HG03432 (cell line): ENCODE measurements around the gene TTC7B.
A peak's percentile ranks its signal among the peaks of the same experiment; 100 is the strongest.
"Not testable (repeated sequence)": the region's sequence is repeated elsewhere in the genome, so short reads cannot be mapped to it uniquely, and the experiment has no call there.

Experiments
- ATAC-seq: cut with Tn5 transposase; IDR thresholded peaks from one replicate; pipeline ENCODE4 v1.9.1; 2021; ENCODE audit warnings: mild to moderate bottlenecking, moderate library complexity; ENCODE audit not compliant: unreplicated experiment

TTC7B gene, protein sequence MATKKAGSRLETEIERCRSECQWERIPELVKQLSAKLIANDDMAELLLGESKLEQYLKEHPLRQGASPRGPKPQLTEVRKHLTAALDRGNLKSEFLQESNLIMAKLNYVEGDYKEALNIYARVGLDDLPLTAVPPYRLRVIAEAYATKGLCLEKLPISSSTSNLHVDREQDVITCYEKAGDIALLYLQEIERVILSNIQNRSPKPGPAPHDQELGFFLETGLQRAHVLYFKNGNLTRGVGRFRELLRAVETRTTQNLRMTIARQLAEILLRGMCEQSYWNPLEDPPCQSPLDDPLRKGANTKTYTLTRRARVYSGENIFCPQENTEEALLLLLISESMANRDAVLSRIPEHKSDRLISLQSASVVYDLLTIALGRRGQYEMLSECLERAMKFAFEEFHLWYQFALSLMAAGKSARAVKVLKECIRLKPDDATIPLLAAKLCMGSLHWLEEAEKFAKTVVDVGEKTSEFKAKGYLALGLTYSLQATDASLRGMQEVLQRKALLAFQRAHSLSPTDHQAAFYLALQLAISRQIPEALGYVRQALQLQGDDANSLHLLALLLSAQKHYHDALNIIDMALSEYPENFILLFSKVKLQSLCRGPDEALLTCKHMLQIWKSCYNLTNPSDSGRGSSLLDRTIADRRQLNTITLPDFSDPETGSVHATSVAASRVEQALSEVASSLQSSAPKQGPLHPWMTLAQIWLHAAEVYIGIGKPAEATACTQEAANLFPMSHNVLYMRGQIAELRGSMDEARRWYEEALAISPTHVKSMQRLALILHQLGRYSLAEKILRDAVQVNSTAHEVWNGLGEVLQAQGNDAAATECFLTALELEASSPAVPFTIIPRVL

GRCh38 chr14:90815822-90816662 lies at the start of gene TTC7B:
TTC7B (minus strand) TSS chr14:90816430; CDS start chr14:90816295, 135 bp downstream.
- peak; percentile 78 for ATAC-seq

DNA sequence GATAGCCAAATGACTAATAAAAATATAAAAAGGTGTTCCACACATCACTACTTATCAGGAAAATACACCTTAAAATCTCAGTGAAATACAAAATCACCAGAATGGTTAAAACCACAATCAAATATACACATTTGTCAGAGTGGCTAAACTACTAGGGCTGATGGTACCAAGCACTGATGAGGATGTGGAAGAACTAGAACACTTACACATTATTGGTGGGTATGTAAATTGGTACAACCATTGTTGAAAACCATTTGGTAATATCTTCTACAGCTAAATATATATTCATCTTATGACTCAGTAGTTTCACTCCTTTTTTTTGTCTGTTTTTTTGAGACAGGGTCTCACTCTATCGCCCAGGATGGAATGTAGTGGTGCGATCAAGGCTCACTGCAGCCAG lies 48.5 kb upstream of the TTC7B start:
- no peak for ATAC-seq

- ATAC-seq: no peak
Observed at GRCh38 chr14:90858511-90858910, 42.3 kb upstream of the TTC7B start.

DNA sequence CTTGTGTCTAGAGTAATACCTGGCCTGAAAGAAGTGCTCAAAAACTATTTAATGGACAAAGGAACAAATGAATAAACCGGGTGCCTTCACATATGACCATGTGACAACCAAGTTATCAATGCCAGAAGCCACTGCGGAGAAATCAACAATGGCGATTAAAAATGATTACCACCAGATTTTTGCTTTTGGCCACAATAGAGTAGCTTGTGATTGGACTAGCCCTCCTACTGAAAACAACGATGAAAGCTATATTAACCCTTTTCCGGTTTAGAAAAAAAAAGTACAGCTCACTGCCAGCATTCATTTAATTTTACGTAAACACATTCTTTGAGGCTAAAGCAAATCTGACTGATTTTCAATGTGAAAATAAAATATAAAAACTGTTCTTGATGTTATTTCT lies 41.6 kb upstream of the TTC7B start:
- no peak for ATAC-seq

GRCh38 chr14:90856115-90856514 lies 39.9 kb upstream of the TTC7B start:
- ATAC-seq: not testable (repeated sequence)

DNA sequence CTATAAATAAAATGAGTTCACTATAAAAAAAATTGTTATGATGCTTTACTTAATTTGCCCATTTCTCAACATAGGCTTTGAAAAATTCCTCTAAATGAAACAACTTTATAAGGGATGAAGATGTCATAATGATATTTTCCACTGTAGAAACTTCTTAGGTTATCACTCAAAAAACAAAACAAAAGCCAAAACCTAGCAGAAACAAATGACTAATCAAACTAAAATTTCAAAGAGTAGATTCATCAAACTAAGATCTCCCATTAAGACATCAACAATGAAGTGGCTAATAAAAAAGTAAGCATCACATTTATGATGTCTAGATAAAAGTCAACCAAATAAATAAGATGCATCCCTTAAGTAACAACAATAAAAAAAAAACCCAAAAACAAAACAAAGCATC lies 36.9 kb upstream of the TTC7B start:
- no peak for ATAC-seq

GRCh38 chr14:90851327-90852036 lies 35.3 kb upstream of the TTC7B start:
- ATAC-seq: no peak

DNA sequence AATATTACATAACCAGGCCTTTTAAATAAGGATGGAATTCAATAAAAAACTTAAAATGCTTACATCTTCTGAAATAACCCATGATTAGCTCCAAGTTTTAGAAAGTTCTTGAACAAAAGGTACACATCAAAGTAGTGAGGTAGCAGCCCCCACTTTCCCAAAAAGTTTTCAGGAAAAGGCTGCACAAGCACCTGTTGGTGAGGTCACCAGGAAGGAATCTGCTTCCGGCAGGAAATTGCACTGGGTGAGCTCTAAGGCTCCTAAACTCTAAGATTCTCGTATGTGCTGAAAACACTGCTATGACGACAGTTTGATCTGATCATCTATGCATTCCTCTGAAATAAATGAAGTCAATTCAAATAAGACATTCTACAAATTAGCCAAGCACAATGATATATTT lies 34.3 kb upstream of the TTC7B start:
- no peak for ATAC-seq

DNA sequence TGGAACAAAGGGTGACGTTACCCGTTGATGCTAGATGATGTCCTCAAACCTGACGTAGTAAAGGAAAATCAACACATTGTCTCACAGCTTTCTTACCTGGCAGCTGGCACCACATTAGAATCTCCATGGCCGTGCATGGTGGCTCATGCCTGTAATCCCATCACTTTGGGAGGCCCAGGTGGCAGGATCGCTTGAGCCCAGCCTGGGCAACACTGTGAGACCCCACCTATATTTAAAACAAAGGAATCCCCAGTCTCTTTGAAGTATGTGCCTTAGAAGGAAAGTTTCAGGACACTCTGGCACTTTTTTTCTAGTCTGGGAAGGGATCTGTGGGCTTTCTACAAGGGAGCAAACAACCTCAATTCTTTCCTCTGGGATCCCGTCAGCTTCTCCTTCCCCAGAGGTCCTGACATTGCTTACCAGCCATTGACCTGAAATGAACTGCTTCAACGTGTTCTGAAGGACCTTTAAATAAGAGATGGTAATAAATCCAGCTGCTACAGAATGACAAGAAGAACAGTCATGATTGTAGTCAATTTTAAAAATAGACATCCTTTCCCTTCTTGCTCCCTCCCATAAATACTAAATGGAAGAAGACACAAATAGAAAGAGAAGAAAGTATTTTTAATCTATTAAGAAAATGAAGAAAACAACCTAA lies 33.7 kb upstream of the TTC7B start:
- no peak for ATAC-seq

DNA sequence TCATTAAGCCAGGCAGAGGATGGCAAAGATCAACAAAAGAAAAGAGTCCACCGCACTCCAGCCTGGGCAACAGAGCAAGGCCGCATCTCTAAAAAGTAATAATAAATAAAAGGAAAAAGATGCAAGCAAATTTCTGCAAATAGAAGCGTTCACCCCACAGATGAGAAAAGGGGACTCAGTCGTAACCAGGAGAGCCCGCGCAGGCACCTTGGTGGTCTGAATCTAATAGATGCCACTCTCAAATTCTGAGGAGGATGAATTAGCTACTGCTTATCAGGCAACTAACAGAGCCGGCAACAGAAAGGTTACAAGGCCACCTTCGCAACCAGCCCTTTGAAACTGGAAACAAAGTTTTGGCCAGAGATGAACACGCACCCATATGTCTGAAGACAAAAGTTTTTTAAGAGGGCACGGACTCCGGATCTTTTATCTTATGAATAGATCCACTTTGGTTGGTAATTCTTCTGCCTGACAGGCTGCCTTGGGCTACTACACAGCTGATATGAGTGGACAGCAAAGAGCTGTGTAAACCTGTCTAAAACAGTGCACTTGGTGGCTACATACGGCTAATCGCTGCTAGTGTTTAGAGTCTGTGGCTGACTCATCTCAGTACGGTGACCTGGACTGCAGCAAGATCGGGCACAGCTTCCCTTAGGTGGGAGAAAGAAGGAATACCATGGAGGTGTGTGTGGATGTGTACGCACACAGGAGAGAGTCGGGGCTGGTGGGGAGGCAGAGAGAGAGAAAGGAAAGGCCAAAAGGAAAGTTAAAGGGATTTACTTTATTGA lies 32.9 kb upstream of the TTC7B start:
- ATAC-seq: no peak

DNA sequence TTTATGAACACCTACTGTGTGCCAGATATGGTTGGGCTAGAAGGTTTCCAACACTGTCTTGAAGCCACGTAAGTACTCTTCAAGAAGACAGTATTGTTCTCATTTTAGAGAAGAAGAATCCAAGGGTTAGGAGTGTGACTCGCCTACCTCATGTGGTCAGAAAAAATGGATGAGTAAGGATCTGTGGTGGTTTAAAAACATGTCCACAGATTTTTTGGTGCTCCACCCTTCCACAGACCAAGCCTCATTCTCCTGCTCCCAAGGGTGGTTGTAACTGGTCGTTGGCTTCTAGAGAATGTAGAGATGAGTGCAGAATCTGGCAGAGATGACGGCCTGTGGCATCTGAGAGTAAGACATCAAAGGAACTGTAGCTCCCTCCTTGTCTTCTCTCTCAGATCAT lies 30.3 kb upstream of the TTC7B start:
- no peak for ATAC-seq

GRCh38 chr14:90844321-90844720 lies 28.1 kb upstream of the TTC7B start:
- ATAC-seq: no peak

DNA sequence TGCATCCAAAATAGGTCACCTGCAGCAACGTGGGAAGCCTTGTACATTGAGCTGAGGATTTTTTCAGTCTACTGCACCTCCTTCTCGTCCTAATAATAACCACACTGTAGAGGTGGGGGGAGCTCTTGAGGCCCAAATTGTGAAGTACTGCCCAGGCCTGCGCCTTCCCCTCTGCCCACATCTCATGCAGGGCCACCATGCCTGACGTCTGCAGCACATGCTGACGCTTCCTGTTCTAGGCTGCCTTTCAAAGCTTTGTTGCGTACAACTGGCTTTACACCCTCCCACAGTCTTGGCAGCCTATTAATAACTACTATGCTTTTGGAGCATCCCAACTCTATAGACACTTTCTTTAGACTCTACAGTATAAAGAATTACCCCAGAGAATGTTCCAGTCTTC lies 26.5 kb upstream of the TTC7B start:
- no peak for ATAC-seq

- not testable (repeated sequence) for ATAC-seq
Observed at GRCh38 chr14:90840667-90841066, 24.4 kb upstream of the TTC7B start.

DNA sequence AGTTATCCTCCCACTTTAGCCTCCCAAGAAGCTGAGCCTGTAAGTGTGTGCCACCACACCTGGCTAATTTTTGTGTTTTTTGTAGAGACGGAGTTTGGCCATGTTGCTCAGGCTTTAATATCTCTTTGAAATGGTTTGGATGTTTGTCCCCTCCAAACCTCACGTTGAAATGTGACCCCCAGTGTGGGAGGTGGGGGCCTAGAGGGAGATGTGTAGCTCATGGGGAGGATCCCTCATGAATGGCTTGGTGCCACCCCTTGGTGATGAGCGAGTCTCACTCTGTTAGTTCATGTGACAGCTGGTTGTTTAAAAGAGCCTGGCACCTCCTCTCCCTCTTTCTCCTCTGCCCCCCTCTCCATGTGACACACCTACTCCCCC lies 23.6 kb upstream of the TTC7B start:
- no peak for ATAC-seq

GRCh38 chr14:90839024-90839888 lies 23.0 kb upstream of the TTC7B start:
- ATAC-seq: no peak

GRCh38 chr14:90838531-90838930 lies 22.3 kb upstream of the TTC7B start:
- not testable (repeated sequence) for ATAC-seq

DNA sequence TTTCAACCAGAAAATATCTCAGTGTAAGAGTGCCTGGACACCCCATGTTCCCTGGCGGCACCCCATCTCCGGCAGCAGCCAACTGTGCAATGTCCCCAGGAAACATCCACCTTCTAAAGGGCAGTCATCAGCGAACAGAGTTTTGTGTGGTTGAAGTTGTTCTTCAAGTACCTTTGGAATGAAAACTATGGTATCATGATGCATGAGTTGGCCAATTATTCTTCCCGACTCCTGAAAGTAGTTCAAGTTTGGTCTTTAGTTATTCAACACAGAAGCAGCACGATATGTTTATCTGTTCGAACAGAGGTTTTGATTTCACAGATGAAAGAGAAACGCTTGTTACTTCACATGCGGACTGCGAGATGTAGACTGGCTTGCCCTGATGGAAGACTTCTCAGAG lies 21.1 kb upstream of the TTC7B start:
- no peak for ATAC-seq
